ENCODE measurements around the gene GSG1L.

- no peak for TF ChIP-seq RAD21 (IDR thresholded peaks at IDR 0.05; ENCODE audit: low read depth)
- no peak for TF ChIP-seq FOXM1 (IDR thresholded peaks at IDR 0.05; ENCODE audit: borderline replicate concordance, low read depth)
- TF ChIP-seq CEBPB (IDR thresholded peaks at IDR 0.05): no peak
- no peak for TF ChIP-seq EP300 (IDR thresholded peaks at IDR 0.05; ENCODE audit: borderline replicate concordance)
Observed at GRCh38 chr16:27767081-27767480, 296.4 kb downstream of the GSG1L start.
